GM21529 (cell line): Measurements from ENCODE around the gene CTAG1A.
"Not testable (repeated sequence)": the region's sequence is repeated elsewhere in the genome, so short reads cannot be mapped to it uniquely, and the experiment has no call there.

ENCODE experiments used
- ATAC-seq: cut with Tn5 transposase; IDR thresholded peaks from one replicate; pipeline ENCODE4 v1.9.1; 2021; ENCODE audit not compliant: unreplicated experiment

CTAG1A gene

GRCh38 chrX:154584585-154585183 lies at the start of gene CTAG1A:
CTAG1A (plus strand) TSS chrX:154585133; CDS start chrX:154585207, 74 bp downstream.
- not testable (repeated sequence) for ATAC-seq

GRCh38 chrX:154535892-154536291 lies 49.0 kb upstream of the CTAG1A start:
- no peak for ATAC-seq

- no peak for ATAC-seq
Measured at GRCh38 chrX:154539077-154539476, 45.9 kb upstream of the CTAG1A start.

GRCh38 chrX:154540365-154540764 lies 44.6 kb upstream of the CTAG1A start:
- ATAC-seq, result not testable (repeated sequence)

- no peak for ATAC-seq
Measured at GRCh38 chrX:154540897-154541535, 43.9 kb upstream of the CTAG1A start.

- ATAC-seq, result no peak
Measured at GRCh38 chrX:154541589-154541895, 43.4 kb upstream of the CTAG1A start.

GRCh38 chrX:154541896-154542722 lies 42.8 kb upstream of the CTAG1A start:
- no peak for ATAC-seq

- ATAC-seq, result no peak
Measured at GRCh38 chrX:154542723-154543424, 42.1 kb upstream of the CTAG1A start.

- no peak for ATAC-seq
Measured at GRCh38 chrX:154545673-154546274, 39.2 kb upstream of the CTAG1A start.

- peak; percentile 45 for ATAC-seq
Measured at GRCh38 chrX:154546354-154547244, 38.3 kb upstream of the CTAG1A start, which contains the start of gene G6PD. G6PD (minus strand) TSS chrX:154546846; CDS start chrX:154546155, 691 bp downstream.

- ATAC-seq, result peak; percentile 74
Measured at GRCh38 chrX:154547245-154548027, 37.5 kb upstream of the CTAG1A start, which contains the start of gene IKBKG. IKBKG (plus strand) TSS chrX:154547620; CDS start chrX:154552003, 4,383 bp downstream.

GRCh38 chrX:154548028-154548316 lies 37.0 kb upstream of the CTAG1A start:
- ATAC-seq, result no peak

- no peak for ATAC-seq
Measured at GRCh38 chrX:154549766-154550165, 35.2 kb upstream of the CTAG1A start.

- not testable (repeated sequence) for ATAC-seq
Measured at GRCh38 chrX:154552112-154552806, 32.7 kb upstream of the CTAG1A start.

- ATAC-seq, result not testable (repeated sequence)
Measured at GRCh38 chrX:154558060-154558690, 26.8 kb upstream of the CTAG1A start.

GRCh38 chrX:154558896-154559295 lies 26.0 kb upstream of the CTAG1A start:
- ATAC-seq, result not testable (repeated sequence)

- ATAC-seq, result not testable (repeated sequence)
Measured at GRCh38 chrX:154560326-154560725, 24.6 kb upstream of the CTAG1A start.

GRCh38 chrX:154562295-154562694 lies 22.6 kb upstream of the CTAG1A start:
- ATAC-seq, result not testable (repeated sequence)
